ENCODE data around the gene HBG2. TPM values are rescaled to one million over a fixed set of nuclear protein-coding genes. Genes with fewer than 3 reads are reported as not detected.
A peak's percentile ranks its signal among the peaks of the same experiment; 100 is the strongest.

The HBG2 gene
- total and polyA plus RNA-seq, 8 donors, result 1,963 to 7,853 (median 3,552) TPM; not detected in 2

- TF ChIP-seq, protein P1, sequence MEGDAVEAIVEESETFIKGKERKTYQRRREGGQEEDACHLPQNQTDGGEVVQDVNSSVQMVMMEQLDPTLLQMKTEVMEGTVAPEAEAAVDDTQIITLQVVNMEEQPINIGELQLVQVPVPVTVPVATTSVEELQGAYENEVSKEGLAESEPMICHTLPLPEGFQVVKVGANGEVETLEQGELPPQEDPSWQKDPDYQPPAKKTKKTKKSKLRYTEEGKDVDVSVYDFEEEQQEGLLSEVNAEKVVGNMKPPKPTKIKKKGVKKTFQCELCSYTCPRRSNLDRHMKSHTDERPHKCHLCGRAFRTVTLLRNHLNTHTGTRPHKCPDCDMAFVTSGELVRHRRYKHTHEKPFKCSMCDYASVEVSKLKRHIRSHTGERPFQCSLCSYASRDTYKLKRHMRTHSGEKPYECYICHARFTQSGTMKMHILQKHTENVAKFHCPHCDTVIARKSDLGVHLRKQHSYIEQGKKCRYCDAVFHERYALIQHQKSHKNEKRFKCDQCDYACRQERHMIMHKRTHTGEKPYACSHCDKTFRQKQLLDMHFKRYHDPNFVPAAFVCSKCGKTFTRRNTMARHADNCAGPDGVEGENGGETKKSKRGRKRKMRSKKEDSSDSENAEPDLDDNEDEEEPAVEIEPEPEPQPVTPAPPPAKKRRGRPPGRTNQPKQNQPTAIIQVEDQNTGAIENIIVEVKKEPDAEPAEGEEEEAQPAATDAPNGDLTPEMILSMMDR (IDR thresholded peaks at IDR 0.05), result no peak
- Histone ChIP-seq H3K4me3 (no peak overlapping the region), H3K27me3 (no peaks in the 10 kb centered on the region), H3K4me1 (no peaks in the 10 kb centered on the region), H3K9me3 (no peaks in the 10 kb centered on the region), H3K36me3 (no peaks in the 10 kb centered on the region), H3K27ac (no peak overlapping the region)
- ATAC-seq (no peak), DNase-seq (no peak)
- intact Hi-C loops (cut with DNase I), result no loop called here
These were observed 44.1 kb downstream of the HBG2 start for GRCh38 chr11:5210376-5210885.

GRCh38 chr11:5204787-5205186 is 49.8 kb downstream of the HBG2 start:
- H3K9me3 ChIP-seq, result no peaks in the 10 kb centered on the region
- TF ChIP-seq, protein P1 (IDR thresholded peaks at IDR 0.05), result peak in 1 of 2 donors; percentile 31
- H3K4me3 ChIP-seq, result no peak overlapping the region
- no peaks in the 10 kb centered on the region for H3K36me3 ChIP-seq
- no peaks in the 10 kb centered on the region for H3K4me1 ChIP-seq
- no peak overlapping the region for H3K27ac ChIP-seq
- peak in 2 of 4 donors; percentile 6 to 38 for DNase-seq
- no peaks in the 10 kb centered on the region for H3K27me3 ChIP-seq
- ATAC-seq, result peak; percentile 69
- intact Hi-C loops (cut with DNase I), result no loop called here

- no peaks in the 10 kb centered on the region for H3K36me3 ChIP-seq
- no peak overlapping the region for H3K27ac ChIP-seq
- TF ChIP-seq, protein P1 (IDR thresholded peaks at IDR 0.05), result no peak
- DNase-seq (no peak), ATAC-seq (no peak)
- intact Hi-C loops (cut with DNase I), result no loop called here
- H3K4me1 ChIP-seq, result no peaks in the 10 kb centered on the region
- no peak overlapping the region for H3K4me3 ChIP-seq
- H3K27me3 ChIP-seq, result no peaks in the 10 kb centered on the region
- no peaks in the 10 kb centered on the region for H3K9me3 ChIP-seq
These were observed 51.2 kb downstream of the HBG2 start for GRCh38 chr11:5203366-5203765.

Other genes with a start within 250 kb of the HBG2 start
- not detected for gene OR52J3, start 208.3 kb downstream of the HBG2 start, total RNA-seq
- not detected for gene OR52J3, start 208.3 kb downstream of the HBG2 start, polyA plus RNA-seq (ENCODE audit: insufficient read length in 6 of 6)
- not detected for gene OR52E2, start 195.2 kb downstream of the HBG2 start, total RNA-seq
- gene OR52E2, start 195.2 kb downstream of the HBG2 start, polyA plus RNA-seq (ENCODE audit: insufficient read length in 6 of 6), result not detected
- gene OR52E1, start 185.2 kb downstream of the HBG2 start, total RNA-seq, result not detected
- gene OR52E1, start 185.2 kb downstream of the HBG2 start, polyA plus RNA-seq (ENCODE audit: insufficient read length in 6 of 6), result not detected
- not detected for gene OR52A5, start 116.4 kb downstream of the HBG2 start, total RNA-seq
- not detected for gene OR52A5, start 116.4 kb downstream of the HBG2 start, polyA plus RNA-seq (ENCODE audit: insufficient read length in 6 of 6)
- not detected for gene OR52A1, start 100.0 kb downstream of the HBG2 start, total RNA-seq
- under 1 TPM; 0.02 to 0.03 (median 0.03) TPM for gene OR52A1, start 100.0 kb downstream of the HBG2 start, polyA plus RNA-seq (ENCODE audit: insufficient read length in 6 of 6)
- not detected for gene OR51V1, start 54.1 kb downstream of the HBG2 start, total RNA-seq
- not detected for gene OR51V1, start 54.1 kb downstream of the HBG2 start, polyA plus RNA-seq (ENCODE audit: insufficient read length in 6 of 6)
- 100 to 1,000 TPM; 247 to 273 TPM for gene HBB, start 27.7 kb downstream of the HBG2 start, total RNA-seq
- gene HBB, start 27.7 kb downstream of the HBG2 start, polyA plus RNA-seq (ENCODE audit: insufficient read length in 6 of 6), result 100 to 1,000 TPM; 137 to 967 (median 304) TPM
- under 1 TPM in 1 of 2 donors, not detected in 1; 0.82 TPM for gene HBD, start 20.3 kb downstream of the HBG2 start, total RNA-seq
- 1 to 10 TPM in 3 of 6 donors, under 1 TPM in 3; 0.44 to 1.2 (median 0.96) TPM for gene HBD, start 20.3 kb downstream of the HBG2 start, polyA plus RNA-seq (ENCODE audit: insufficient read length in 6 of 6)
- gene HBG1, start 4.9 kb downstream of the HBG2 start, total RNA-seq, result not detected
- 1,000 to 10,000 TPM in 3 of 6 donors, 10 to 100 TPM in 1, 1 to 10 TPM in 2; 3.5 to 2,797 (median 512) TPM for gene HBG1, start 4.9 kb downstream of the HBG2 start, polyA plus RNA-seq (ENCODE audit: insufficient read length in 6 of 6)
- gene HBE1, start 15.2 kb upstream of the HBG2 start, total RNA-seq, result not detected
- gene HBE1, start 15.2 kb upstream of the HBG2 start, polyA plus RNA-seq (ENCODE audit: insufficient read length in 6 of 6), result 10 to 100 TPM in 3 of 6 donors, 1 to 10 TPM in 3; 4.2 to 41.6 (median 16.3) TPM
- not detected for gene OR51B4, start 47.2 kb upstream of the HBG2 start, total RNA-seq
- under 1 TPM in 5 of 6 donors, not detected in 1; 0.35 to 0.58 (median 0.53) TPM for gene OR51B4, start 47.2 kb upstream of the HBG2 start, polyA plus RNA-seq (ENCODE audit: insufficient read length in 6 of 6)
- gene OR51B2, start 69.5 kb upstream of the HBG2 start, total RNA-seq, result not detected
- under 1 TPM in 1 of 6 donors, not detected in 5; 0.23 TPM for gene OR51B2, start 69.5 kb upstream of the HBG2 start, polyA plus RNA-seq (ENCODE audit: insufficient read length in 6 of 6)
- gene OR51B5, start 88.7 kb upstream of the HBG2 start, total RNA-seq, result under 1 TPM; 0.29 to 0.41 TPM
- gene OR51B5, start 88.7 kb upstream of the HBG2 start, polyA plus RNA-seq (ENCODE audit: insufficient read length in 6 of 6), result under 1 TPM; 0.41 to 0.87 (median 0.71) TPM
- not detected for gene OR51B6, start 96.7 kb upstream of the HBG2 start, total RNA-seq
- gene OR51B6, start 96.7 kb upstream of the HBG2 start, polyA plus RNA-seq (ENCODE audit: insufficient read length in 6 of 6), result under 1 TPM in 1 of 6 donors, not detected in 5; 0.14 TPM
- not detected for gene OR51M1, start 129.0 kb upstream of the HBG2 start, total RNA-seq
- gene OR51M1, start 129.0 kb upstream of the HBG2 start, polyA plus RNA-seq (ENCODE audit: insufficient read length in 6 of 6), result under 1 TPM in 4 of 6 donors, not detected in 2; 0.06 to 0.24 (median 0.08) TPM
- not detected for gene OR51Q1, start 167.3 kb upstream of the HBG2 start, total RNA-seq
- gene OR51Q1, start 167.3 kb upstream of the HBG2 start, polyA plus RNA-seq (ENCODE audit: insufficient read length in 6 of 6), result not detected
- not detected for gene OR51I1, start 186.7 kb upstream of the HBG2 start, total RNA-seq
- not detected for gene OR51I1, start 186.7 kb upstream of the HBG2 start, polyA plus RNA-seq (ENCODE audit: insufficient read length in 6 of 6)
- gene OR51I2, start 194.5 kb upstream of the HBG2 start, total RNA-seq, result not detected
- under 1 TPM in 2 of 6 donors, not detected in 4; 0.04 to 0.07 TPM for gene OR51I2, start 194.5 kb upstream of the HBG2 start, polyA plus RNA-seq (ENCODE audit: insufficient read length in 6 of 6)
- gene OR52D1, start 233.9 kb upstream of the HBG2 start, total RNA-seq, result not detected
- under 1 TPM in 2 of 6 donors, not detected in 4; 0.13 to 0.18 TPM for gene OR52D1, start 233.9 kb upstream of the HBG2 start, polyA plus RNA-seq (ENCODE audit: insufficient read length in 6 of 6)

Measured in left lung (tissue), 10 donors.